CD1c-positive myeloid dendritic cell (primary cell): ENCODE data around the gene ZNF280B.
"Not testable (repeated sequence)": the region's sequence is repeated elsewhere in the genome, so short reads cannot be mapped to it uniquely, and the experiment has no call there.

Source experiments
- DNase-seq: peaks from one replicate; pipeline ENCODE4 v3.0.0-alpha.2; 2016; ENCODE audit errors: extremely low spot score

The ZNF280B gene

GRCh38 chr22:22507743-22508273 lies 734 bp downstream of the ZNF280B start:
- DNase-seq, result no peak

- no peak for DNase-seq
Measured at GRCh38 chr22:22506736-22507135, 1.8 kb downstream of the ZNF280B start.

DNA sequence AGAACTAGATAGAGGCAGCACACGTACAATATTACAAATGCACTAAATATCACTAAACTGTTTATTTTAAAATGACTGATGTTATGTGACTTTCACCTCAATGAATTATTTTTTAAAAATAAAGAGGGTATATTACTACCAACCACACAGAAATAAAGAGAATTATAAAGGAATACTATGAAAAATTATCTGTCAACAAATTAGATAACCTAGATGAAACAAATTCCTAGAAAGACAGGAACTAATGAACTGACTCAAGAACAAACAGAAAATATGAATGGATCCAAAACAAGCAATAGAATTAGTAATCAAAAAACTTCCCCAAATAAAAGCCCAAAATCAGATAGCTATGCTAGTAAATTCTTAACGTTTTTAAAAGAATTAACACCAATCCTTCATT lies 10.3 kb downstream of the ZNF280B start:
- no peak for DNase-seq

GRCh38 chr22:22491589-22491988 lies 17.0 kb downstream of the ZNF280B start:
- not testable (repeated sequence) for DNase-seq

DNA sequence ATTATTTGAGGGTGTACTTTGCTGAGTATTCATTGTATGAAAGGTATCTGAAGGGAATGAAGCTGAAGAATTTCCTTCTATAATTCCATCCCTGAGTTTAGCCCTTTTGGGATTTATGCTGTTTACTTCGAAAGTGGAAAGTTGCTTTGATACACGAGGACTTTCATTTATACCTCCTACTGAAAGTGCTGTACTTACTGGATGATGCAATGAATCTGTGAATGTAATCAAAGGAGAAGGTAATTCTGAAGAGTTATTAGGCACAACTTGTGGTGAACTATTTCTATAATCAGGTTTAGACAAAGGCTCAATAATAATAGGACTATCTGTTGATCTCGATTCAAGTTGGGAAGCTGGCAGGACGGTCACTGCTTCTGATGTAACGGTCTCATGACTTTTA lies 19.8 kb downstream of the ZNF280B start:
- no peak for DNase-seq

DNA sequence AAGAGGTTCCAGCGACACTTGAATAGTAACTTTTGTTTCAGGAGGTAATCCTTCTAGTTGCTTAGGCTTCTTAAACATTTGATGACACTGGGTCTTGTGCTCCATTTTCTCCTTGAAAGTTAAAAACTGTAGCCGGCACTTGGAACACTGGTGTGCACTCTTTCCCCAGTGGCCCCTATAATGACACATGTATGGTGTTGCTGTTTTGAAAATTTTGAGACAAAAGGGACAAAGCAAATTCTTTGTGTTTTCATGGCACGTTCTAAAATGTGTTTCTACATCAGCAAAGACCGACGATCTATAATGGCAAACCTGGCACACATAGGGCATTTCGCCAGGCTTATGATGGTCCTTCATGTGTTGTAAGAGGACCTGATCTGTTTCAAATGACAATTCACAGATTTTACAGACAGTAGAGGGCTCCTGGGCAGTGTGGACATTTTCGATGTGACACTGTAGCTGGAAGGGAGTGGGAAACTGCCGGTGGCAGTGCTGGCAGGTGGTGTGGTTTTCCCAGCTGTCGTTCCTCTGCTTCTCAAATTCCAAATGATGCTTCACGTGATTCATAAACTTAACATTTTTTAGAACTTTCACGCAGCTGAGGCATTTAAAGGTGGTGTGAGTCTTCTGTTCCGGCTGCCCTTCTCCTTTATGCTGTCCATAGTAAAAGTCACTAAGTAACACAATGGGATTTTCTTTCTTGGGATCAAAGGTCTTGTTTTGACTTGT lies 20.5 kb downstream of the ZNF280B start:
- no peak for DNase-seq

DNA sequence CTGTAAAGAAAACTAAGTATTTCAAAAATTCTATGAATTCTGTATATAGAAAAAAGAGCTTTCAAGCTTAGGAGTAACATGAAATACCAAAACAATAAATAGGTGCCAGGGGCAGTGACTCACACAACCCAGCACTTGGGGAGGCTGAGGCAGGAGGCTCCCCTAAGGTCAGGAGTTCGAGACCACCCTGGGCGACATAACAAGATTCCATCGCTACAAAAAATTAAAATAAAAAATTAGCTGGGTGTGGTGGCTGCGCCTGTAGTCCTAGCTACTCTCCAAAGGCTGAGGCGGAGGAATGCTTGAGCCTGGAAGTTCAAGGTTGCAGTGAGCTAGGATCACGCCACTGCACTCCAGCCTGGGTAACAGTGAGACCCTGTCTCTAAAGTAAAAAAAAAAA lies 21.5 kb downstream of the ZNF280B start:
- no peak for DNase-seq

GRCh38 chr22:22486132-22486899 lies 22.2 kb downstream of the ZNF280B start:
- no peak for DNase-seq

GRCh38 chr22:22485524-22485923 lies 23.0 kb downstream of the ZNF280B start:
- no peak for DNase-seq

DNA sequence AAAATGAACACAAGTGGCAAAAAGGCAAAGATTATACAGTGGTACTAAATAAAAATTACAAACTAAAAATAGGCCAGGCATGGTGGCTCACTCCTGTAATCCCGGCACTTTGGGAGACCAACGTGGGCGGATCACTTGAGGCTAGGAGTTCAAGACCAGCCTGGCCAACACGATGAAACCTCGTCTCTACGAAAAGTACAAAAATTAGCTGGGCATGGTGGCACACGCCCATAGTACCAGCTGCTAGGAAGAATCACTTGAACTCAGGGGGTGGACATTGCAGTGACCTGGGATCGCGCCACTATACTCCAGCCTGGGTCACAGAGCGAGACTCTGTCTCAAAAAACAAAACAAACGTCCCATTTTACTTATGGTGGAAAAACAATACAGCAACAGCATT lies 24.5 kb downstream of the ZNF280B start:
- no peak for DNase-seq

DNA sequence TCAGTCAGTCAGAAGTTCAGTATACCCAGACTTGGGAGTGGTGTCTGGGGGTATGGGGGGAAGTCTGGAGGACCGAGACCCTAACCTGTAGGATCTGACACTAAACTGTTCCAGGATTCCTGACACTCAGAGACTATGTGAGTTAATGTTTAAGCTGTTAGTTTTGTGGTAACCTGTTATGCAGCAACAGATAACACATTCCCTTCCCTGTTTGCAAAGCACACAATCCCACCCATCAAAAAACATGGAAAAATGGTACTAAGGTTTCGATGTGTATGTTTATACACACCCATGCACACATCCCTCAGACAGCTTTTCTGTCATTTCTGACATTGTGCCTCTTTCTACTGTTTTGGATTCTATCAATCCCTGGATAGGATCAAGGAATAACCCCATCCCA lies 27.6 kb downstream of the ZNF280B start:
- DNase-seq, result no peak

DNA sequence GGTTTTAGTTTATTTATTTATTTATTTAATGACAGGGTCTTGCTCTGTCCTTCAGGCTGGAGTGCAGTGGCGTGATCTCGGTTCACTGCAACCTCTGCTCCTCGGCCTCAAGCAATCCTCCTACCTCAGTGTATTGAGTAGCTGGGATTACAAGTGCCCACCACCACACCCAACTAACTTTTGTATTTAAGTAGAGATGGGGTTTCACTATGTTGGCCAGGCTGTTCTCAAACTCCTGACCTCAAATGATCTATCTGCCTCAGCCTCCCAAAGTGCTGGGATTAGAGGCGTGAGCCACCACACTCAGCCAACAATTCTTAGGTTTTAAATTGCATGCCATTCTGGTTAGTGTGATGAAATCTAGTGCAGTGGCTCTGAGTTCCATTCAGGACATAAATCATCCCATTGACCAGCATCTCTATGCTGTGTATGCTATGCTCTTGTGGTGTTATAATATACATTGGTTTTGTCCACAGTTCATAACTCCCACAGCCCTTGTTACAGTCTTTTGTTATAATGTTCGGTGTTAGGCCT lies 28.5 kb downstream of the ZNF280B start:
- no peak for DNase-seq

- DNase-seq, result no peak
Measured at GRCh38 chr22:22479116-22479515, 29.4 kb downstream of the ZNF280B start.

DNA sequence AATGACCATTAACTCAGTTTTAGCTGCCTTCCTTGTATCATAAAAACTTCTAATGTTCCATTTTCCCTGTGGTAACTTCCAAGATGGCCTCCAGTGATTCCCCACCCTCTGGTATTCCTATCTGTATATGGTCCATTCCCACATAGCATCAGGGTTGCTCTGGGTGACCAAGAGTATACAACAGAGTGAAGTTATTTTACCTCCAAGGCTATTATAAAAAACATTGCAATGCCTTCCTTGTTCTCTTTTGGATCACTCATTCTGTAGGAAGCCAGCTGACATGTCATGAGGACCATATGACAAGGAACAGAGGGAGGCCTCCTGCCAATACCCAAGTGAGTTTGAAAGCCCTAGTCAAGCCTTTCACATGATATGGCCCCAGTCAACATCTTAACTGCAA lies 30.1 kb downstream of the ZNF280B start:
- no peak for DNase-seq

DNA sequence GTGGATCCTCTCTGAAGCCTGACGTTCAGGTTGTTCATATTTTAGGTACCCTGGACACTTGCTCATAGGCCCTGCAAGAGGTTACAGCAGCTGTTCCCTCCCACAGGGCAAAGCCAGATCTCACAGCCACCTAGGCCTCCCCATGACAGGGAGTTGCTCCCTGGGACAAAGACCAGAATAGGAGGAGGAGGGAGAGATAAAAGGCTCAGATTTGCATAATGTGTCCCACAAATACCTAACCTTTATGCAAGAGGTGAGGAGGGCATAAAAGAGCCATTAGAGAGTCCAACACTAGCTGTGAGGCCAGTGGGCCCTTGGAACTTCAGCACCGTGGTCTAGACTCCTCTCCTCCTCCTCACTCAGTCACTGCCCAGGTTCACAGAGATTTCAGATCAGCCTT lies 33.8 kb downstream of the ZNF280B start:
- no peak for DNase-seq

DNA sequence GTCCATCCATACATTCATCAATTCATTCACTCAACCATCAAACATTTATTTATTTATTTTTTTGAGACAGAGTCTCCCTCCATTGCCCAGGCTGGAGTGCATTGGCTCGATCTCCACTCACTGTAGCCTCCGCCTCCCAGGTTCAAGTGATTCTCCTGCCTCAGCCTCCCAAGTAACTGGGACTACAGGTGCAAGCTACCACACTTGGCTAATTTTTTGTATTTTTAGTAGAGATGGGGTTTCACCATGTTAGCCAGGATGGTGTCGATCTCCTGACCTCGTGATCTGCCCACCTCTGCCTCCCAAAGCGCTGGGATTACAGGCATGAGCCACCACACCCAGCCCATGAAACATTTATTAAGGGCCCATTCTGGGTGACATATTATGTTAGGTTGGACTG lies 37.4 kb downstream of the ZNF280B start:
- DNase-seq, result not testable (repeated sequence)

DNA sequence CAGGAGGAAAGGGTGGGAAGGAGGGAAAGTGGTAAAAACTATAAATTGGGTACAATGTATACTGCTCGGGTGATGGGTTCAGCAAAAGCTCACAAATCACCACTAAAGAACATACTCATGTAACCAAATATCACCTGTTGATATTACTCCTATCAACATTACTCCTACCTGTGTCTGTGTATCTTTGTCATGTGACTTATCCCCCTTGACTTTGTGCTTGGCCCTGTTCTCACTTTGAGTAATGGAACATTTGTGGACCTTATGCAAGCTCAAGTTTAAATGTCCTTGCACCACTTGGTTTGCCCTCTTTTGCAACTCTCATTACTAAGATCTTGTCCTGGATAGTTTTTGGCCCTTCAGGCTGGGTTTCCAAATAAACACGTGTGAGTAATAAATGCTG lies 39.0 kb downstream of the ZNF280B start:
- DNase-seq, result no peak

GRCh38 chr22:22468794-22469469 lies 39.6 kb downstream of the ZNF280B start:
- not testable (repeated sequence) for DNase-seq

DNA sequence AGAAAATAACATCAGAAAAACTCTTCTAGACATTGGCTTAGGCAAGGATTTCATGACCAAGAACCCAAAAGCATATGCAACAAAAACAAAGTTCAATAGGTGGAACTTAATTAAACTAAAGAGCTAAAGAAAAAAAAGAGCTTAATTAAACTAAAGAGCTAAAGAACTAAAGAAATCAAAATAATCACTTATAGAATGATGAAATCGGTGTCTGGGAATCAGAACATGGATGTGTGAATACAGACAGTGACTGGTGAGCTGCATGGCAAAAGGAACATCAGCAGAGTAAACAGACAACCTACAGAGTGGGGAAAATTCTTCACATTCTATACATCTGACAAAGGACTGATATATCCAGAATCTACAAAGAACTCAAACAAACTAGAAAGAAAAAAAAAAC lies 41.4 kb downstream of the ZNF280B start:
- no peak for DNase-seq

- no peak for DNase-seq
Measured at GRCh38 chr22:22465782-22466181, 42.8 kb downstream of the ZNF280B start.

- no peak for DNase-seq
Measured at GRCh38 chr22:22465094-22465602, 43.4 kb downstream of the ZNF280B start.

GRCh38 chr22:22464541-22465054 lies 43.9 kb downstream of the ZNF280B start:
- no peak for DNase-seq
